ENCODE data around the gene TADA2B.
"Not testable (repeated sequence)": the region's sequence is repeated elsewhere in the genome, so short reads cannot be mapped to it uniquely, and the experiment has no call there.

TADA2B gene

DNA sequence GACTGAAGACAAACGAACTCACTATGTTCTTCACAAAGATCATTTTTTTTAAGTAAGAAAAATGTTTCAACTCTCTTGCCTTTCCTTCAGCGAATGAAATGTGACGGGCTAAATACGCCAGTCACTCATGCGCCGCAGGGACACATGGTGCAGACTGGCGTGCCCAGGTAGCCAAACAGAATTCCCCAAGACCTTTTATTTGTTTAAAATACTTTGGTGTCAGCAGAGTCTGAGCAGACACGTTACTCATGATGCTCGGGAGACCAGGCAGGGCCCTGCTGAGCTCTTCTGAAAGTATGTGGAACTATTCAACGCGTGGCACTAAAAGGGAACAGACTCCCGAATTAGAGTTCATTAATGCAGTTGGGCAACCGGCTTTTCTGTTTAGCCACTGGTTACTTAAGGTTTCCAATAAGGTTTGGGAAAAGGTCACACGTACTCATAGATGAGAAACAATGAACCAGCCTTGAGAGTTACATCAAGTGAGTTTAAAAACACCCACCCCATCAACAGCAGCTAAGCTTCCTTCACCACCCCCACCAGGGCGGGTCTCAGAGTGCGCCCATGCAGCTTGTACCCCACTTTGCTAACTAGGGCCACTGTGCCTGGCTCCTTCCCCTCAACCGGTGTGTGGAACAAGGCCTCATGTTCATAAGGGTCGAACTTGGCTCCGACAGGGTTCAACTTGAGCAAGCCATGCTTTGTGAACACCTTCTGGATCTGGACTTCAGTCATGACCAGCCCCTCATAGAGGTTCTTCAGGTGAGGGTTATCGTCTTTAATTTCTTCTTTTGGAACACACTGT, 17.4 kb downstream of the TADA2B start:
- no peak for DNase-seq (ENCODE audit: low read depth)

DNA sequence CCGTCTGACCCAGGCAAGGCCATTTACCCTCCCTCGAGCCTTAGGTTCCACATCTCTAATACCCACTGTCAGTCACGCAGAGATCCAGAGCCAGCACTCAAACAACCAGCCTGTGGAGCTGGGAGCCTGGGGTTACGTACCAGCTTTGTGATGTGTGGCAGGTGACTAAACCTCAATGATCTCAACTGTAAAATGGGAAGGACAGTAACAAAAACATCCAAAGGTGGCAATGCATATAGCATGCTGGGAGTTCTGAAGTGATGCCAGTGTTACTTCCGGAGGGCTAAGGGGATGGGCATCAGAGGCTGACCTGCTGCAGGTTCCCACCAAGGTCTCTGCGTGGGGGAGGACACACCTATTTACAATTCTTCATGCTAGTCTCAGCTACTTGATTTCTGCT, 18.6 kb downstream of the TADA2B start:
- DNase-seq (ENCODE audit: low read depth), result no peak

DNA sequence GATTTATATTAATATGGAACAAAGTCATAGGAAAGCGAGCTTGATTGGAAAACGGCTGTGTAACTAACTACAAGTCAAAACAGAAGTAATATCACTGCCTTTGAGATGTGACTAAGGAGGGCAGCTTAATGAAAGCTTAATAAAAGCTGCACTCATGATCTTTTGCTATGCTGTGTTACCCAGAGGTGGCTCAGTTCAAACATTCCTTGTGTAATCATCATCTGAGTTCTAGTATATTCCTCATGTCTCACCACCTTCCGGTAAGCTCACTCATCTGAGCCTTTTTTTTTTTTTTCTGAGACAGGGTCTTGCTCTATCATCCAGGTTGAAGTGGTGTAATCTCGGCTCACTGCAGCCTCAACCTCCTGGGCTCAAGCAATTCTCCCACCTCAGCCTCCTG, 19.6 kb downstream of the TADA2B start:
- DNase-seq (ENCODE audit: low read depth), result no peak

DNA sequence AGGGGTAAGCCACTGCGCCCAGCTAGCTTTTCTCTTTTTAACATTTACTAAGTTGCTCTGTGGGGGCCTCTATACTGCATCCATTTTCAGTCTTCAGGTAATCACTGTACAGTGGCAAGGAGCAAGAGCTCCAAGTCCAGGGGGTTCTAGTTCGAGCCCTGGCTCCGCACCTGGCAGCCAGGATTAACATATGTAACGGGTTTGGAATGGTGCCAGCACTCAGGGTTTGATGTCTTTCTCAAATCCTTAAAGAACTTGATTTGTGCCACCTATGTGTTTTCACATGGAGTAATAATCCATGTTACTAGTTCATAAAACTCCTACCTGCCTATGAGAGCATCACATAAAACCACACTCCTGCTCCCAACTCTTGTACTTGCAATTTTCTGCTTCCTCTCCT, 20.2 kb downstream of the TADA2B start:
- DNase-seq (ENCODE audit: low read depth), result no peak

DNA sequence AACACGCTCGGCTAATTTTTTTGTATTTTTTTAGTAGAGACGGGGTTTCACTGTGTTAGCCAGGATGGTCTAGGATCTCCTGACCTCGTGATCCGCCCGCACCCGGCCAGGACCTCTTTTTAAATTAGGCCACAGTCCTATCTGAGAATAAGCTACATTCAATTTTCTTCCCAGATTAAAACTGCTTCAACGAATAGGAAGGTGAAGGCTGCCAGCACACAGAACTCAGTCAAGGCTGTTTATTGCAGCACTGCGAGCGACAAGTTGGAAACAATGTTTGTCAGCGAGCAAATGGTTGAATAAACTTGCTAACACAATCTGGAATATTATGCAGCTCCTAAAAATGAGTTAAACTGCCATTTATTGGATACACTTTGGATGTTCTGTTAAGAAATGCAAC, 22.8 kb downstream of the TADA2B start:
- DNase-seq (ENCODE audit: low read depth), result no peak

DNA sequence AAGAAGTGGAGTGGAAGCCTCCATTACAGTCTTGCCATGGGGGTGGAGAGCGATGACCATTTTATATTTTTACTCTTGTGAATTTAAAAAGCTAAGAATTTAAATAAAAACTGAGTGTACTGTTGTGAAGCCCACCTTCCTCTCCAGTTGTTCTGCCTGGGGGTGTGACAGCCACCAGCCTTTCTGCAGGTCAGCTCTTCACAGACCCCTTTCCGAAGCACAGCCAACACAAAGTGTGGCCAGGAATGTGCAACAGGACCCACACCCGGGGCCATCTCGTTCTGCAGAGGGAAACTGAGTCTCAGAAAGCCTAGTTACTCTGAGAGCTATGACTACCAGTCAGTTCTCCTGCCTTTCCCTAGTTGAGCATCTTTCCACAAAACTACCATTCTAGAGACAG, 23.3 kb downstream of the TADA2B start:
- DNase-seq (ENCODE audit: low read depth), result no peak

DNA sequence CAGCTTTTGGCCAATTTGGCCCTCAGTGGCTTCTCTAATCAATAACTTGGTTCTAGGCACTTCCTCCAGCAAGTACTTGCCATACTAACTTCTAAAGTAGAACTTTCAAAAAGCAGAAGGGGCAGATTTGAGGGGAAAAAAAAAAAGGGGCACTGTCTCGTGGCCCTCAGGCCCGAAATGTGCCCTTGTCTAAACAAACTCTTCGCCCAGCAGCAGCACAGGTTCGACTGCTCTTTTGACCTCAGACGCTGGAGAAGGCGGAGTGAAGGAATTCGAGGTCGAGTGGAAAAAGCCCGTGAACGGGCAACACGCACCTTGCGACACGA, 23.9 kb downstream of the TADA2B start:
- no peak for DNase-seq (ENCODE audit: low read depth)

DNA sequence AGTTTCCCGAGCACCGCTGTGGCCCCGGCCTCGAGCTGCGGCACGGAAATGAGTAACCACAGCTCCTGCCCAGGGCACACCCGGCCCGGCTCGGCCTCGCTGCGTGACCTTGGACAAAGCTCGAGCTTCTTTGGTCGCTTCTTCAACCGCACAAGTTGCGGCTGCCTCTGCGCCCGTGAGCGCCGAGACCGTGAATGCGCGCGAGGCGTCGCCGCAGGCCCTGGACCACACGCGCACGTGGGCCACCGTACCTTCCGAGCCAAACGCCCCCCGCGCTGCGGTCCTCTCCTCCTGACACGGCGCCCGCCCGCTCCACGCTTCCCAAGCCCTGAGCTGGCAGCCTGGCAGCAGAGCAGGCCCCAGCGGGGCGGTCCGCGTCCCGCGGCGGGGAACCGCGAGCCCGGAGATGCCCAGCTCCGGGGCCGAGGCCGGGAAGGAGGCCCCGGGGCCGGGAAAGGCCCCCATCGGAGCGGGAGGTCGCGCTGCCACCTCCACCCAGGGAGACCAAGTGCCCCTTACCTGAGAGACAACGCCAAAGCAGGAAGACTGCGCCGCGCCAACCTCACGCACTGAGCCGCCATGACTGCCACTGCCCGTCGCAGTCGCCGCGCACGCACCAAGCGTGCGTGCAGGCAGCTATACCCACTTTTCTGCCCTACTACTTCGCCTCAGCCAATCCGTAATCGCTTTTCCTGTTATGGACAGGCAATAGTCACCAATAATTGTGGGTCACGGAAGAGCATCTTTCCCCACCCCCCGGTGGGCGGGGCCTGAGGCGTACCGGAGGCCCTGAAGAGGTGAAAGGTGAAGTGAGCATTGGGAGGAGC, 24.5 kb downstream of the TADA2B start, which contains the start of gene GRPEL1:
TSS of gene GRPEL1 (minus strand) at position 613 of the 827 bp plus-strand sequence. CDS start at position 581, 32 bp downstream.
- DNase-seq (ENCODE audit: low read depth), result peak; percentile 30

DNA sequence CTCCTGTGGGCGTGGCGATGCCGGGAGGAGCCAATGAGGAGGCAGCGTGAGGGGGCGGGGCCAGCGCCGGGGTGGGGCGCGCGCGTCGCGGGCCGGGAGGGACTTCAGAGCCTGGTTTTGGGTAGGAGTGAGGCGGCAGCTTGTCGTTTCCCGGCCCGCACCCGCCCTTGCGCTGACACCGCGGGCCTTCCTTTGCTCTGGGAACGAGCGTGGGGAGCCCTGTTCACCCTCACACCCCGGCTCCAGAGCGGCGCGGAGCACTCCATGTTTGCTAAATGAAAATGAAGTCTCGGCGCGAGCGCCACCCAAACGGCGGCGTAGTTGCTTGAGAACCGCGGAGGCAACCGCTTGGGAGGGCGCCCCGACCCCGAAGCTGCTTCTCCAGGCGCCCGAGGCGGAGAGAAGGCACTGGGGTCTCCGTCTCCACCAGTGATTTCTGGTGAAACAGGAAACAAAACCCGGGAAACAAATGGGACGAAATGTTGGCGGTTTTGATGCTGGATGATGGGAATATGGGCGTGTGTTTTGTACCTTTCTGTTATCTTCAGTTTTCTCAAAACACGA, 25.2 kb downstream of the TADA2B start:
- peak; percentile 99 for DNase-seq (ENCODE audit: low read depth)

DNA sequence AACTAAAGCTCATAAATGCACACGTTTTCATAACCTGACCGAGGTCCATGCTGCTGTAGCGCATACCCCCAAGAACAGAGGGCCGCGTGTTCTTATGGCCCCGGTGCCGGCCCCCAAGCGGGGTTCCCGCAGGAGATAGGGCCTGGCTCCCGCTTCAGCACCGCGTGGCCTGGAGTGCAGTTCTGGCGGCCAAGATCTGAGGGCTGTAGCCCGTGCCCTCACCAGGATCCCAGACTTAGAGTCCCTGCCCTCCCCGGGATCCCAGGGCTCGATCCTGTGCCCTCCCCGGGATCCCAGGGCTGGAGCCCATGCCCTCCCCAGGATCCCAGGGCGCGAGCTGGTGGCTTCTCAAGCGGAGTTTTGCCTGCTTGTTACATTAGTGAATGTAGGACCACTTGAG, 25.7 kb downstream of the TADA2B start:
- no peak for DNase-seq (ENCODE audit: low read depth)

DNA sequence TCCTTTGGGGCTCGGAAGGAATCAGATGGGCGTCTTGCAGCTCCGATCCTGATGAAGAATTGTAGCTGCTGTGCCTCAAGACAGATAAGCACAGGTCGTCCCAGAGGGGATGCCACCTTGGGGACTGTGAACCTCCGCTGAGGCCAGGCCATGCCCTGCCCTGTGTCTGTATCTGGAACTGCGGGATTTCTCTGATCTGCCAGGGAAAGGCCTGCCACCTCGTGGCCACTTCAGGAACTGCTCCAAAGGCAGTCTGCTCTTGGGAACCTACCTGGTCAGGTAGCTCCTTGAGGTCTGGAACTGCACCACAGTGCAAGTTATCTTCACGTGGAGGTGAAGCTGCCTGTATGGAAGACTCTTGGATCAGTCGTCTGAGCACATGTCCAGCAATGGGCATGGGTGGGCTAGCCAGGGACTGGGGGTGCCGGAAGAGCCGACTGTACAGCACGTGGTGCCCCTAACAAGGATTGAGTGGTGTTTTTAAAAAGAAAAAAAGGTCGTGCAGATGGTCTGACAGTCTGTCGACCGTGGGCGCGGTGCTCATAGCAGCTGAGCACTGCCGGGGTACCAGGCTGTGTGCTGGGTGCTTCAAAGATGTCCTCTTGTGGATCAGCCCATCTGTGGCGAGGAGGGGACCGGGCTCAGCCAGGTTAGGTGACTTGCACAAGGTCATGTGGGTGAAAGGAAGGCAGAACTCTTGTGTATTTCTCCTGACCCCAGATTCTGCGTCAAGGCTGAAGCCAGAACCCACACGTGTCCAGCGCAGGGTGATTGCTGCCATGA, 27.7 kb downstream of the TADA2B start:
- peak; percentile 65 for DNase-seq (ENCODE audit: low read depth)

DNA sequence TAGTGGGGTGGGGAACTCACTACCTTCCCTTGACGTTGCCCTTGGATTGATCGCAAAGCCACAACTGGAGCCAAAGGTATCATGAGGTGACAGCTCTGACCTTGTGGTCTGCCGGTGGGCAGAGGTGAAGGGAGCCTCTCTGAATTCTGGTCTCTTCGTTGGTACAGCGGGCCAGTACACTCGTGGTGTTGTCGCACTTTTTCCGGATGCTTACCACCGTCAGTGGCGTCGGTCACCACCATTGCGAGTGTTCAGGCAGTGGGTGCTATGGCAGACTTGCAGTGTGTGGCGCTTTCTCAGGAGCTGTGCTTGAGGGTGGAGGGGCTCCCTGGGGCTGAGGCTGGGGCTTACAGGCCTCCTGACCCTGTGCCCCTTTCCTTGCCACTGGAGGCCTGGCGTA, 29.9 kb downstream of the TADA2B start:
- no peak for DNase-seq (ENCODE audit: low read depth)

DNA sequence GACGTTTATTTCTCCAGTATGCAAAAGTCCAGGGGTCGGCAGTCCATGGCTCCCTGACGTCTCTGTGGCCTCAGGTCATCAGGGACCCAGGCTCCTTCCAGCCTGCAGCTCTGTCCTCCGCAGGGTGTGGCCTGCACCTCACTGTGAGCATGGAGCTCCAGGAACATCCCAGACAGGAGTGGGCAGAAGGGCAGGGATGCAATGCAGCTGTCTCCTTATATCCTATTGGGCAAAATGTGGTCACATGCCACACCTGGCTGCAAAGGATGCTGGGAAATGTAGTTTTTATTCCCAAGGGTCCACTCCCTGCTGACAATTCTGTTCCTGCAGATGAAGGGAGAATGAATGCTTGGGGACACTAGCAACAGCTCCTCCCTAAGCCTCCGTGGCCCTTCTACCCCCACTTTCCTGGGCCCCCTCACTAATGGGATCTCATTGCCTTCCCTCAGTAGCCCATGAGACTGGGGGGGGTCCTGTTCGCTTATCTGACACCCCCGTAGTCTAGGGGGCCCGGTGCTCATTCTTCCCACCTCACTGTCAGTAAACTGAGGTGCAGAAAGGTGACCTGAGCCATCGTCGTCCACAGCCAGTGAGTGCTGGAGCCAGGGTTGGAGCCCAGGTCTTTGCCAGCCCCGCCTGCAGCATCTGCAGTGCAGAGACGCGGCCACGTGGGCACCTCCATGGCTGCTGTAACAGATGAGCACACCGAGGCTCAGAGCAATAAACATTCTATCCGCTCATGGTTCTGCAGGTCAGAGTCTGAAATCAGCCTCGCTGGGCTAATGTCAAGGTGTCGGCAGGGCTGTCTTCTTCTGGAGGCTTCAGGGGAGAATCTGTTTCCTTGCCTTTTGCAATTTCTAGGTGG, 30.6 kb downstream of the TADA2B start:
- no peak for DNase-seq (ENCODE audit: low read depth)

DNA sequence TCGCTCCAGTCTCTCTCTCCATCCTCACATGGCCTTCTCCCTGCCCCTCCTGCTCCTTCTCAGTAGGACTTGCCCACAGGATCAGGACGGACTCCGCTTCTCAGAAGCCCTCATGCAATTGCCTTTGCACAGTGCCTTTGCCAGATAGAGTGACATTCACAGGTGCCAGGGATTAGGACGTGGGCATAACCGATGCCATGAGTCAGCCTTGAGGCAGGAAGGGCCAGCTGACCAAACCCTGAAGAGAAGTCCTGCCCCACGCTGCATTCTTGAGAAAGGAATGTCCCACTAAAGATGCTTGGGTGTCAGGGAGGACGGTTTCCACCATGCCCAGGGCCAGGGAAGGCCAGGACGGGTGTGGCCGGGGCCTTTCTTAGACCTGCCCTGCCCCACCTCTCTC, 31.3 kb downstream of the TADA2B start:
- DNase-seq (ENCODE audit: low read depth), result no peak

DNA sequence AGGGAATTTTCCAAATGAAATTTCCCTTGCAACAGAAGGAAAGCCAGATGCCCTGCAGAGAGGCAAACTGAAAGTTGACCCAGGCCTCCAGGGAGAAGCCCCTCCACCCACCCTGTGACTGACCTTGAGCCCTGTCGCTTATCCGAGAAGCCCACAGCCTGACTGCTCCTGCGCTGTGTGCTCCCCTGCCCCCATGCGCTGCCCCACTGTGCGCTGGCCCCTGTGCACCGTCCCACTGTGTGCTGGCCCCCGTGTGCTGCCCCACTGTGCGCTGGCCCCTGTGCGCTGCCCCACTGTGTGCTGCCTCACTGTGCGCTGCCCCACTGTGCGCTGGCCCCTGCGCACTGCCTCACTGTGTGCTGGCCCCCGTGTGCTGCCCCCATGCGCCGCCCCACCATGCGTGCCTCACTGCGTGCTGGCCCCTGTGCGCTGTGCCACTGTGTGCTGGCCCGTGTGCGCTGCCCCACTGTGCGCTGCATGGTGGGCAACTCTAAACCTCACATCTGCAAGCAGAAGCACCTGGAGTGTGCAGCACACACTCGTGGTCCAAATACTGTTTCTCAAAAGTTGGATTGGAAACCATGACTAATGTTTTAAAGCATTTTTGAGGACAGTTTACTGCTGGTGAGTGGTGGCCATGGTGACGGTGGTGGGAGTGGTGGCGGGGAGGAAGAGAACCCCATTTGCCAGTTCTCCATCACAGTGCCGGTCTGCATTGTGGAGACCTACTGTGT, 33.0 kb downstream of the TADA2B start:
- DNase-seq (ENCODE audit: low read depth), result no peak

DNA sequence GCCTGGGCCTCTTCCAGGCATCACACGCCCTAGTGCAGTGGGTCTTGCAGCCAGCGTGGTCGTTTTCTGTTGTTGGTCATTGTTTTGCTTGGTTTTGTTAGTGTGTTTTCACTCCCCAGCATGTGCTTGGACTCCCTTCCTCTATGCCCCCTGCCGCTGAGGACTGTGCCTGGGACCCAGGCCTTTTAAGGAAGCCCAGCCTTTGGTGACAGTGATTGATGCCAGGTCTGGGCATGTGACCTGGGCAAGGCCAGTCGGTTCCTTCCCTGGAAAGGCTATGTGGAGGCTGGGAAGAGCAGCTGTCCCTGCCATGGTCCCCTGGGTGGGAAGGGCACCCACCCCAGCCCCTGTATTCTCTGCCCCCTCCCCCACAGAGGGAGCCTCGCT, 33.5 kb downstream of the TADA2B start:
- DNase-seq (ENCODE audit: low read depth), result no peak

DNA sequence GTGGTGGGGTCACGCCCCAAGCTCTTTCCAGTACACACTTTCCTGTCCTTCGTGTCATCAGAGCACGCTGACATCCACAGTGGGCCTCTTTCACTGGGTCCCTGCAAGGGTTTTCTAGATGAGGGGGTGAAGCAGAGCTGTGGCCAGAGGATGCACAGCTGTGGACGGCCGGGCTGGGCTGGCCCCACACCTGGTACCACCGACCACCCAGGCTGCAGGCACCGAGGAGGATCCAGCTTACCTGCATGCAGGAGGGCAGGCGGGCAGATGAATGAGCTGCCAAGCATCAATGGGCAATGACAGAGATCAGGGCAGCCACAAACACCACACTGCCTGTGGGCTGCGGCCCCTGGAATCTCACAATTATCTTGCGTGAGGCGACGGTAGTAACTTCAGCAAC, 34.2 kb downstream of the TADA2B start:
- no peak for DNase-seq (ENCODE audit: low read depth)

DNA sequence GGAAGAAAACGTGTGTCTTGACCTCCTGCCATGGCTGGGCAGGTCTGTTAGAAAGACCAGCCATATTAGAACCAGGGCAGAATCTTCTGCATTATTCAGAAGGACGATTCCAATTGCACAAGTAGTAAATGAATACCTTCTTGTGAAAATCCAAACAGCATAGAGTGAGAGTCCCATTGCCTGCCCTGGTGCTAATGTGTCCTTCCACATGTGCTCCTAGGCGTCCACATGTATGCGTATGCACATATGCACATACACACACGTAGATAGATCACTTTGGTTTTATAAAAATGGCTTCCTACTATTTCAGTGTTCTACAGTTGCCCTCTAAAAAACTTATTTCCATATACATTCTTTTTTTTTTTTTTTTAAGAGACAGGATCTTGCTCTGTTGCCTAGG, 34.9 kb downstream of the TADA2B start:
- DNase-seq (ENCODE audit: low read depth), result no peak

DNA sequence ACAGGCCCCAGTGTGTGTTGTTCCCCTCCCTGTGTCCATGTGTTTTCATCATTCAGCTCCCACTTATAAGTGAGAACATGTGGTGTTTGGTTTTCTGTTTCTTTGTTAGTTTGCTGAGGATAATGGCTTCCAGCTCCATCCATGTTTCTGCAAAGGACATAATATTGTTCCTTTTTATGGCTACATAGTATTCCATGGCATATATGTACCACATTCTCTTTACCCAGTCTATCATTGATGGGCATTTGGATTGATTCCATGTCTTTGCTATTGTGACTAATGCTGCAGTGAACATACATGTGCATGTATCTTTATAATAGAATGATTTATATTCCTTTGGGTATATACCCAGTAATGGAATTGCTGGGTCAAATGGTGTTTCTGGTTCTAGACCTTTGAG, 36.3 kb downstream of the TADA2B start:
- DNase-seq (ENCODE audit: low read depth), result not testable (repeated sequence)

DNA sequence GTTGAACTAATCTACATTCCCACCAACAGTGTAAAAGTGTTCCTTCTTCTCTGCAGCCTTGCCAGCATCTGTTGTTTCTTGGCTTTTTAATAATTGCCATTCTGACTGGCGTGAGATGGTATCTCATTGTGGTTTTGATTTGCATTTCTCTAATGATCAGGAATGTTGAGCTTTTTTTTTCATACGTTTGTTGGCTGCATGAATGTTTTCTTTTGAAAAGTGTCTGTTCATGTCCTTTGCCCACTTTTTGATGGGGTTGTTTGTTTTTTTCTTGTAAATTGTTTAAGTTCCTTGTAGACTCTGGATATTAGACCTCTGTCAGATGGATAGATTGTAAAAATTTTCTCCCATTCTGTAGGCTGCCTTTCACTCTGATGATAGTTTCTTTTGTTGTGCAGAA, 36.7 kb downstream of the TADA2B start:
- not testable (repeated sequence) for DNase-seq (ENCODE audit: low read depth)
